NCI-H2196 (cell line): Measurements from ENCODE around the gene PPT2.

Experiments used
- DNase-seq: peaks from one replicate; lab custom pipeline; 2025; ENCODE audit not compliant: unreplicated experiment; lab: John Stamatoyannopoulos, UW

PPT2 gene

GRCh38 chr6:32153564-32154513 lies at the start of gene PPT2:
Gene PPT2, plus strand, starts transcription at chr6:32154141. Its CDS starts 454 bp downstream, at chr6:32154595.
- peak; percentile 88 for DNase-seq

- no peak for DNase-seq
Observed at GRCh38 chr6:32105433-32105832, 48.5 kb upstream of the PPT2 start.

GRCh38 chr6:32107406-32107805 lies 46.5 kb upstream of the PPT2 start:
- no peak for DNase-seq

- no peak for DNase-seq
Observed at GRCh38 chr6:32108094-32108627, 45.8 kb upstream of the PPT2 start.

GRCh38 chr6:32108727-32109113 lies 45.2 kb upstream of the PPT2 start:
- DNase-seq = no peak

GRCh38 chr6:32109114-32109764 lies 44.7 kb upstream of the PPT2 start, which contains the start of gene TNXB:
Gene TNXB, minus strand, starts transcription at chr6:32109338. Its CDS starts 11,140 bp downstream, at chr6:32098198.
- DNase-seq = no peak

- DNase-seq = no peak
Observed at GRCh38 chr6:32109765-32110160, 44.2 kb upstream of the PPT2 start.

- no peak for DNase-seq
Observed at GRCh38 chr6:32110632-32111031, 43.3 kb upstream of the PPT2 start.

GRCh38 chr6:32111424-32112066 lies 42.4 kb upstream of the PPT2 start:
- DNase-seq = no peak

GRCh38 chr6:32112431-32112980 lies 41.4 kb upstream of the PPT2 start:
- no peak for DNase-seq

- peak; percentile 68 for DNase-seq
Observed at GRCh38 chr6:32113386-32114352, 40.3 kb upstream of the PPT2 start.

- DNase-seq = no peak
Observed at GRCh38 chr6:32114796-32115195, 39.1 kb upstream of the PPT2 start.

GRCh38 chr6:32115623-32116022 lies 38.3 kb upstream of the PPT2 start:
- no peak for DNase-seq

GRCh38 chr6:32116674-32117073 lies 37.3 kb upstream of the PPT2 start:
- DNase-seq = peak; percentile 19

GRCh38 chr6:32117461-32117860 lies 36.5 kb upstream of the PPT2 start:
- DNase-seq = no peak

- peak; percentile 77 for DNase-seq
Observed at GRCh38 chr6:32118782-32119628, 34.9 kb upstream of the PPT2 start.

- no peak for DNase-seq
Observed at GRCh38 chr6:32120573-32121059, 33.3 kb upstream of the PPT2 start.

GRCh38 chr6:32123681-32124080 lies 30.3 kb upstream of the PPT2 start:
- DNase-seq = no peak

- no peak for DNase-seq
Observed at GRCh38 chr6:32126880-32127279, 27.1 kb upstream of the PPT2 start.
